Smooth muscle cell (in vitro differentiated cells): ENCODE results near the gene GCNT2. TPM values are rescaled to one million over a fixed set of nuclear protein-coding genes. Genes with fewer than 3 reads are reported as not detected.

ENCODE experiments used
- DNase-seq: peaks from one replicate; lab custom pipeline; 2025; ENCODE audit not compliant: unreplicated experiment; lab: John Stamatoyannopoulos, UW
- H2AFZ ChIP-seq: fragments of 200-600 bp; sonication (generic); 2 replicates; pipeline ENCODE4 v1.6.0; 2016; ENCODE audit warnings: antibody characterized with exemption, low read depth, mild to moderate bottlenecking
- H3F3A ChIP-seq: fragments of 200-600 bp; sonication (generic); 2 replicates; pipeline ENCODE4 v1.6.0; 2017; ENCODE audit warnings: antibody characterized with exemption, low read depth
- H3K27ac ChIP-seq: fragments of 200-600 bp; sonication (generic); 2 replicates; pipeline ENCODE4 v1.5.1; 2016; ENCODE audit warnings: low read depth, mild to moderate bottlenecking
- H3K27me3 ChIP-seq: fragments of 200-600 bp; sonication (generic); 2 replicates; pipeline ENCODE4 v1.6.1; 2016; ENCODE audit warnings: low read depth, mild to moderate bottlenecking
- H3K36me3 ChIP-seq: fragments of 200-600 bp; sonication (generic); 2 replicates; pipeline ENCODE4 v1.5.1; 2016; ENCODE audit warnings: low read depth
- H3K4me1 ChIP-seq: fragments of 200-600 bp; sonication (generic); 2 replicates; pipeline ENCODE4 v1.5.1; 2016; ENCODE audit warnings: low read depth
- H3K4me2 ChIP-seq: fragments of 200-600 bp; sonication (generic); 2 replicates; pipeline ENCODE4 v1.6.0; 2016; ENCODE audit warnings: mild to moderate bottlenecking
- H3K4me3 ChIP-seq: fragments of 200-600 bp; sonication (generic); 2 replicates; pipeline ENCODE4 v1.5.1; 2016; ENCODE audit warnings: mild to moderate bottlenecking
- H3K79me2 ChIP-seq: fragments of 200-600 bp; sonication (generic); 2 replicates; pipeline ENCODE4 v1.6.0; 2016; ENCODE audit warnings: low read depth, mild to moderate bottlenecking
- H3K9ac ChIP-seq: fragments of 200-600 bp; sonication (generic); 2 replicates; pipeline ENCODE4 v1.6.0; 2016; ENCODE audit warnings: low read depth
- H3K9me3 ChIP-seq: fragments of 200-600 bp; sonication (generic); replicated peaks from 2 replicates; pipeline ENCODE4 v1.5.1; 2016; ENCODE audit warnings: low read depth
- H4K20me1 ChIP-seq: fragments of 200-600 bp; sonication (generic); 2 replicates; pipeline ENCODE4 v1.6.0; 2016; ENCODE audit warnings: low read depth
- CTCF ChIP-seq: fragments of 200-600 bp; sonication (generic); IDR thresholded peaks from 2 replicates; pipeline ENCODE4 v1.5.1; 2017; ENCODE audit warnings: borderline replicate concordance, mild to moderate bottlenecking, antibody characterized with exemption; ENCODE audit not compliant: insufficient read depth, poor library complexity, severe bottlenecking
- WGBS: methylation state at CpG from one replicate; pipeline ENCODE4 v1.1.7; 2016; ENCODE audit warnings: low lambda C conversion rate; 5-methylcytosine and 5-hydroxymethylcytosine counted together
- polyA plus RNA-seq: library from polyadenylated mRNA; unstranded; fragments of >200 nt; fragmentation: Nextera tagmentation; extraction: Ambion mirVana; gene quantifications from 2 replicates; pipeline ENCODE4 v1.2.1, GENCODE V29; 2016
- total RNA-seq: library from RNA; depleted of rRNA; stranded (reverse); fragments of >200 nt; gene quantifications from 2 replicates; pipeline ENCODE4 v1.2.3, GENCODE V29; 2014

The GCNT2 gene
- total and polyA plus RNA-seq, 2 experiments from 2014 or later = 0.13 to 2.4 TPM

- Histone ChIP-seq H3K36me3 (no peaks in the 10 kb centered on the region), H3K27me3 (no peaks in the 10 kb centered on the region), H3K4me1 (peaks cover 5% of the 10 kb centered on the region), H3K9me3 (no peaks in the 10 kb centered on the region), H4K20me1 (no peaks in the 10 kb centered on the region), H2AFZ (no peak overlapping the region), H3K27ac (no peak overlapping the region), H3F3A (no peaks in the 10 kb centered on the region), H3K4me2 (no peak overlapping the region), H3K9ac (no peak overlapping the region), H3K79me2 (no peaks in the 10 kb centered on the region), H3K4me3 (no peak overlapping the region)
- DNase-seq = no peak
- no peak for TF ChIP-seq CTCF
- WGBS = 87% methylated on average over 13 of the region's 13 CpGs
These were observed 44.0 kb downstream of the GCNT2 start for GRCh38 chr6:10564975-10565673.

- H2AFZ ChIP-seq = no peak overlapping the region
- no peak for DNase-seq
- no peak overlapping the region for H3K4me2 ChIP-seq
- no peaks in the 10 kb centered on the region for H4K20me1 ChIP-seq
- H3K36me3 ChIP-seq = no peaks in the 10 kb centered on the region
- no peak for TF ChIP-seq CTCF
- 94% methylated on average over 9 of the region's 9 CpGs for WGBS
- no peaks in the 10 kb centered on the region for H3K79me2 ChIP-seq
- H3K9ac ChIP-seq = no peak overlapping the region
- no peaks in the 10 kb centered on the region for H3F3A ChIP-seq
- no peaks in the 10 kb centered on the region for H3K9me3 ChIP-seq
- no peak overlapping the region for H3K4me3 ChIP-seq
- no peak overlapping the region for H3K27ac ChIP-seq
- H3K27me3 ChIP-seq = no peaks in the 10 kb centered on the region
- H3K4me1 ChIP-seq = no peaks in the 10 kb centered on the region
These were observed 44.8 kb downstream of the GCNT2 start for GRCh38 chr6:10565913-10566312.

- no peak for TF ChIP-seq CTCF
- DNase-seq = no peak
- Histone ChIP-seq H4K20me1 (no peaks in the 10 kb centered on the region), H3K27ac (no peak overlapping the region), H3K4me3 (no peak overlapping the region), H3K4me2 (no peak overlapping the region), H3K36me3 (no peaks in the 10 kb centered on the region), H2AFZ (no peak overlapping the region), H3K9me3 (no peaks in the 10 kb centered on the region), H3F3A (no peaks in the 10 kb centered on the region), H3K9ac (no peak overlapping the region), H3K4me1 (no peaks in the 10 kb centered on the region), H3K79me2 (no peaks in the 10 kb centered on the region), H3K27me3 (no peaks in the 10 kb centered on the region)
- WGBS = 84% methylated on average over 6 of the region's 6 CpGs
These were observed 46.3 kb downstream of the GCNT2 start for GRCh38 chr6:10567256-10568026.
